GM21381 (cell line): Measurements from ENCODE around the gene CDRT4.

Experiments
- ATAC-seq: cut with Tn5 transposase; IDR thresholded peaks from one replicate; pipeline ENCODE4 v1.9.1; 2021; ENCODE audit warnings: mild to moderate bottlenecking, moderate library complexity; ENCODE audit not compliant: unreplicated experiment

Gene CDRT4

DNA sequence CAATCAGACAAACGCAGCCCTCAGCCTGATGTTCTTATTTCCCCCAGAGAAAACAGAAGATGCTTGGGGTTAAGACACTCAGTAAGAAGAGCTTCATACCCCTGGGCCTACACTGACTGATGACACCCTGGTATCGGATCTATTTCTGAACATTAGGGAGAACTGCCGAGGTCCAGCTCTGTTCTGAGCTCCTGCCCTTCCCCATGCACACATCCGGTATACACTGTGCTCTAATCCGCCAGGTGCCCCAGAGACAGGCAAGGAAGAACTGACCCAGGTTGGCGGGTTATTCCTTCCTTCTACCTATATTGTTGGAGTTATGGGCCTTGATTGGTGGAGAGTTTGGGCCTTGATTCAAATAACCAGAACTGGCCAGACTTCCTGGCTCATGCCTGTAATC is 68.0 kb downstream of the CDRT4 start:
- no peak for ATAC-seq

DNA sequence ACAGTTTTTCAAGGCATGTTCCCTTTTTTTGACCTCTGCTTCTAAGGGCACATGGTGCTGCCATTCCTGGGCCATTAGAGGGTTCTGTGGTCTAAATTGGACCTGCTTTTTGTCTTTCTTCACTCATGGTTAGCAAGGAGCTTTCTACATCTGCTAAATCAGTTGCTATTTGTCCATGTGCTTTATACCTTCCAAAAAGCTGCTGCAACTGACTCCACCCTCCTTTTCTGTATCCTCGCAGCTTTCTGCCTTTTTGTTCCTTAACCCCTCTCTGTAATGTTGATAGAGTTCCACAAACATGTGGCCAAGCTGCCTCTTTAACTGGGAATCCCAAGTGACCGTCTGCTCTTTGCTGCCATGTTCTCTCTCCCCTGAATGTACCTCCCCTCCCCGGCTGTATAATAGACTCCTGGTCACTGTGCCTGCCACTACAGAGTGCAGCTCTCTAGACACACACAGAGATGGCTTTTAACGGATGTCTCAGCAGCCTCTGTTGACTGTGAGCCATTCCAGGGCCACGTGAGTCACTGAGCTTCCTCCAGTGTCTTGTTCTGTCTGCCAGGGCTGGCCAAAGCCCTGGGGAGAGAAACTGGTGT is 68.6 kb downstream of the CDRT4 start:
- ATAC-seq, result no peak

DNA sequence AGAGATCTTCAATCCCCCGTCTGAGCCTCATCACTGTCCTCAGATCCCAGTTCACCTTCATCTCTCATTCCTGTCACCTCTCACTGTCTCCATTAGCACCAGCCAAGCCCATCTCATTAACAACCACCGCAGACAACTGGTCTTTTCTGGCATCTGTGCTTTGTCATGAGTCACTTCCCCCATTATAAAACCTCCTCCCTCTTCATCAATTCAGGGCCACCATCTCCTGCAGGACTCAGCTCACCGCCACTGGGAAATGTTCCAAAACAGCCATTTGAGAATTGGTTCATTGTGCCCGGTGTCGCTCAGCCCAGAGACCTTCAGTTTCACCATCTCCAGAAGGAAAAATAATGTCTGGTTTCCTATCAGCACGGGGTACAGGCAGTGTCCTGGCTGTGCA is 69.1 kb downstream of the CDRT4 start:
- ATAC-seq, result no peak

DNA sequence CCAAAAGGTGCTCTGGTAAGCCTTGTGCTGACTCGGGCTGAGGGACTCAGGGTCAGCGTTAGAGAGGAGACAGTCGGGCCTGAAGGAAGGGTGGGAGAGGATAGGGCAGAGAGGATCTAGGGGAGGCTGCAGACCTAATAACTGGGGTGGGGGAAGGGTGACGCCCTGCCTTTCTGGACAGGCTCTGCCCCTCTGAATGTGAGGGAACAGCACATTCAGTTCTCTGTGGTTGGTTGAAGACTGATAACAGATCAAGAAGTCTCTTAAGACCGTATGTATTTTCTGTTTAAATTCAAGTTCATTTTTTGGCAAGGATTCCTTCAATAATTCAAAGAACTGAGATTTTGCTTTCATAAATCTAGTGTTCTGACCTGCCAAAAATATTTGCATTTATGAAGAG is 69.8 kb downstream of the CDRT4 start:
- no peak for ATAC-seq

DNA sequence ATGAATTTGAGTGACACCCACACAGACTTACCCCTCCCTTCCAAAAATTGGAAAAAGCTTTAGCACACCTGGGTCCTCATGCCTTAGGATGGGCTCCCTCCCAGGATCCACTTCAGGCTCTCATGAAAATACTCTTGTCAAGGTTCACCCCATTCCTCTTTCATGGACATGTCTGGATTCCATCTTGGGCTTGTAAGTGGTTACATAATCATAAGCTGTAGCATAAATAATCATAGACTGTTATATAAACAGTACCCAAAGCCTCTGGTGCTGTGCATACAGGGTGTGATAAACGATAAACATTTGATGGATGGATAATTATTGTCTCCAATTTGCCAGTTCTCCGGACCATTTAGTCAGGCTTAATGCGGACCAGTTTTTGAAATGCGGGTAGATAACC is 72.3 kb downstream of the CDRT4 start:
- ATAC-seq, result no peak

DNA sequence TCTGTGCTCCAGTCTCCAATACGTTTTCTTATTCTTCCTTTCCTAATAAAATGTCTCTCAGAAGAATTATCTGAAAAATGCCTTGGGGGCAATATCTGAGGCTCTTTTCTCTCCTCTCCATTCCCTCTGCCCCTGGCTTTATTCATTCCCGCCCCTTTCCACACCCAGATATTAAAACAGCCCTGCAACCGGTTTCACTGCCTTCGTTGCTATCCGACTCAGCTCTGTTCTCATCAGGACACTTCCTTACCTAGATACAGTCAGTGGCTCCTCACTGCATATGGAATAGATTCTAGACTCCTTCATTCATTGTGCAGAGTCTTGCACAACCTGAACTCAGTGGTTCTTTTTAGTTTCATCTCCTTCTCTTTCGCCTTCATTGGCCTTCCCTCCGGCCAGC is 74.0 kb downstream of the CDRT4 start:
- no peak for ATAC-seq

DNA sequence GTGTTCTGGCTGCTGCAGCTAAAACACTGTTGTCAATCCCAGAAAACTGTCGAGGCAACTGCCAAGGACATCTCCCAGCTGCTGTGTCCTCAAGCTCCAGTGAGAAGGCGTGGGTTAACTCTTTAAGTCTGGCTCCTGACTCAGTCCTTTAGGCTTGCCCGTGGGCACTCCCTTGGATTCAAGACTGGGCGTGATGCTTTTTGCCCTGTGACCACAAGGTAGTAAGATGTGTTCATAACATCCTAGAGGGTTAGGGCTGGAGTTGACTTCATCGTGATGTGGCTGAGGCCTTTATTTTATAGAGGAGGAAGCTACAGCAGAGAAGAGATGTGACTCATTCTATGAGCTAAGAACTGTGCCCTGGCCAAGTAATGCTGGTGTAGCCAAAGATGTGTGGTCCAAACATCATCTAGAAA is 75.1 kb downstream of the CDRT4 start:
- ATAC-seq, result no peak

DNA sequence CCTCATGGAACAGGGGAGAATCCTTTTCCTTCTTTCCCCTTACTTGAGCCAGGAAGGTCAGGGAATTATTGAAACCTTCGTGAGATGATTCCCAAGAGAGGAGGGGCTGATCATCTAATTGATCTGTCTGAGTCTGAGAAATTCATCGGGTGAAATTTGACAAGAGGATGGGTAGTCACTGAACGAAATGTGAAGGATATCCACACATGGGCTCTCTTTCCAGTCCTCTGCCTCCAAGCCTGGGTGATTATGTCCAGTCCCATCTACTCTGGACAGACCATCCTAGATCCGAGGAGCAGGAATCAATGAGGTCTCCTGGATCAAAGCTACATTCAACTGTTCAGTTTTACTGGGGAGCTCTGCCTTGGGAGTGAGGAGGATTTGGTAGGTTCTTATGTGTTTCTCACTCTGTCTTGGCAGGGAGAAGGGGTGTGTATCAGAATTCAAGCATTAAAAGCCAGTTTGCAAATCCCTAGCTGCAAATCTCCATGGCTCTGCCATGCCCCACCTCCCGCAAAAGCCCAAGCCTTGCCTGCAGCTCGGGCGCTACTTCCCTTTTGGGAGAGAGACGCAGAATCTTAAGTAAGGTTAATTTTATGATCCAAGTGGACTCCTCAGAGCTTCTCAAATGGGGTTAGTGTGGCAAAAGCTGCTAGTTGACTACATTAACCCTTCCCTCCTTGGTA is 78.9 kb downstream of the CDRT4 start:
- no peak for ATAC-seq

DNA sequence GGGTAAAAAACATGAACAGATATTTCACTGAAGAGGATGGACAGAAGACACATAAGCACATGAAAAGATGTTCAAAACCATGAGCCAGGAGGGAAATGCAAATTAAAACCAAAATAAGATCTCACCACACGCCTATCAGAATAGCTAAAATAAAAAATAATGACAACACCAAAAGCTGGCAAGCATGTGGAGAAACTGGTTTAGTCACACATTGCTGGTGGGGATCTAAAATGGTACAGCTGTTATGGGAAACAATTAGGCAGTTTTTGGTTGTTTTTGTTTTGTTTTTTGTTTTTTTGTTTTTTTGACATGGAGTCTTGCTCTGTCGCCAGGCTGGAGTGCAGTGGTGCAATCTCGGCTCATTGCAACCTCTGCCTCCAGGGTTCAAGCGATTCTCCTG is 81.3 kb downstream of the CDRT4 start:
- ATAC-seq, result no peak
